ENCODE data around the gene SCNN1A.

The SCNN1A gene

DNA sequence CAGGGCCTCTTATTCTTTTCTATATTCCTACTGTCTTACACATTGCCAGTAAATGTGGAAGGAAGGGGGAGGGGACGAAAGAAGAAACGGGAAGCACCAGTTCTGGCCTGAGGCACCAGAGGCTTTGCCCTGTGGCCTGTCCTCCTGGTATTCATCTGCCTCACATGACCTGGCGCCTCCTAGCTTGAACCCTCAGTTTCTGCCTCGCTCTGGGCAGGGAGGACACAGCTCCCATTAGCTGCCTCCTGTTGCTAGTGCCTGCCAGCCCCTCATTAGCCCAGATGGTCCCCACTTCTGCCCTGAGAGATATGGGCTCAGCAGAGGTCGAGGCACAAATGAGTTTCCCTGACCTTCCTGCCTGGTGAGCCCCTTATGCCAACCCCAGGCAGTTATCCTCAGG lies 67.8 kb downstream of the SCNN1A start:
- Histone ChIP-seq H3K4me3 (ENCODE audit: insufficient read depth, low read depth, low read length, poor library complexity, severe bottlenecking) (no peak overlapping the region), H3K4me1 (ENCODE audit: control insufficient read depth, insufficient read depth, low read length, poor library complexity, severe bottlenecking) (peaks cover 9% of the 10 kb centered on the region), H3K27me3 (replicated peaks; ENCODE audit: control insufficient read depth, insufficient read depth, low read length, poor library complexity, severe bottlenecking) (peaks cover 16% of the 10 kb centered on the region), H3K27ac (ENCODE audit: insufficient read depth, low read length, poor library complexity, severe bottlenecking) (no peak overlapping the region), H3K9me3 (ENCODE audit: control insufficient read depth, low read length) (no peaks in the 10 kb centered on the region), H3K36me3 (ENCODE audit: control insufficient read depth, insufficient read depth, low read length) (no peaks in the 10 kb centered on the region)
- no peak for DNase-seq

GRCh38 chr12:6306599-6307220 lies 68.7 kb downstream of the SCNN1A start:
- Histone ChIP-seq H3K4me1 (ENCODE audit: control insufficient read depth, insufficient read depth, low read length, poor library complexity, severe bottlenecking) (peaks cover 9% of the 10 kb centered on the region), H3K36me3 (ENCODE audit: control insufficient read depth, insufficient read depth, low read length) (no peaks in the 10 kb centered on the region), H3K27me3 (replicated peaks; ENCODE audit: control insufficient read depth, insufficient read depth, low read length, poor library complexity, severe bottlenecking) (peaks cover 16% of the 10 kb centered on the region), H3K27ac (ENCODE audit: insufficient read depth, low read length, poor library complexity, severe bottlenecking) (no peak overlapping the region), H3K4me3 (ENCODE audit: insufficient read depth, low read depth, low read length, poor library complexity, severe bottlenecking) (no peak overlapping the region), H3K9me3 (ENCODE audit: control insufficient read depth, low read length) (no peaks in the 10 kb centered on the region)
- no peak for DNase-seq

GRCh38 chr12:6306151-6306550 lies 69.2 kb downstream of the SCNN1A start:
- H3K27ac ChIP-seq (ENCODE audit: insufficient read depth, low read length, poor library complexity, severe bottlenecking): no peak overlapping the region
- H3K36me3 ChIP-seq (ENCODE audit: control insufficient read depth, insufficient read depth, low read length): no peaks in the 10 kb centered on the region
- H3K27me3 ChIP-seq (replicated peaks; ENCODE audit: control insufficient read depth, insufficient read depth, low read length, poor library complexity, severe bottlenecking): peaks cover 14% of the 10 kb centered on the region
- no peak for DNase-seq
- peaks cover 9% of the 10 kb centered on the region for H3K4me1 ChIP-seq (ENCODE audit: control insufficient read depth, insufficient read depth, low read length, poor library complexity, severe bottlenecking)
- H3K4me3 ChIP-seq (ENCODE audit: insufficient read depth, low read depth, low read length, poor library complexity, severe bottlenecking): no peak overlapping the region
- no peaks in the 10 kb centered on the region for H3K9me3 ChIP-seq (ENCODE audit: control insufficient read depth, low read length)

GRCh38 chr12:6303071-6303470 lies 72.3 kb downstream of the SCNN1A start:
- Histone ChIP-seq H3K9me3 (ENCODE audit: control insufficient read depth, low read length) (no peaks in the 10 kb centered on the region), H3K27ac (ENCODE audit: insufficient read depth, low read length, poor library complexity, severe bottlenecking) (no peak overlapping the region), H3K4me1 (ENCODE audit: control insufficient read depth, insufficient read depth, low read length, poor library complexity, severe bottlenecking) (no peaks in the 10 kb centered on the region), H3K4me3 (ENCODE audit: insufficient read depth, low read depth, low read length, poor library complexity, severe bottlenecking) (no peak overlapping the region), H3K27me3 (replicated peaks; ENCODE audit: control insufficient read depth, insufficient read depth, low read length, poor library complexity, severe bottlenecking) (no peaks in the 10 kb centered on the region), H3K36me3 (ENCODE audit: control insufficient read depth, insufficient read depth, low read length) (no peaks in the 10 kb centered on the region)
- no peak for DNase-seq

- Histone ChIP-seq H3K27ac (ENCODE audit: insufficient read depth, low read length, poor library complexity, severe bottlenecking) (no peak overlapping the region), H3K4me1 (ENCODE audit: control insufficient read depth, insufficient read depth, low read length, poor library complexity, severe bottlenecking) (no peaks in the 10 kb centered on the region), H3K9me3 (ENCODE audit: control insufficient read depth, low read length) (no peaks in the 10 kb centered on the region), H3K27me3 (replicated peaks; ENCODE audit: control insufficient read depth, insufficient read depth, low read length, poor library complexity, severe bottlenecking) (no peaks in the 10 kb centered on the region), H3K36me3 (ENCODE audit: control insufficient read depth, insufficient read depth, low read length) (no peaks in the 10 kb centered on the region), H3K4me3 (ENCODE audit: insufficient read depth, low read depth, low read length, poor library complexity, severe bottlenecking) (no peak overlapping the region)
- no peak for DNase-seq
Observed at GRCh38 chr12:6302621-6303020, 72.7 kb downstream of the SCNN1A start.

DNA sequence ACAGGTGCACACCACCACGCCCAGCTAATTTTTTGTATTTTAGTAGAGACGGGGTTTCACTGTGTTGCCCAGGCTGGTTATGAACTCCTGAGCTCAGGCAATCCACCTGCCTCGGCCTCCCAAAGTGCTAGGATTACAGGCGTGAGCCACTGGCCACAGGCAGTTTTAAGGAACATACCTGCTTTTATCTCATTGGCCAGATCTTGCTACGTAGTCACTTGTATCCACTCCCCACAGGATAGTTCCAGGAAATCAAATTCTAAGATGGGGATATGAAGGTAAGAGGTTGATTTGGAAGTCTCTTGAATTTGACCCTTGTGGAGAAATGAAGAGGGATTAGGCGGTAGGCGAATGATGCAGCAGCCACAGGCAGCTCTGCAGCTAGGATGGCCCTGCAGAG lies 73.6 kb downstream of the SCNN1A start:
- Histone ChIP-seq H3K27ac (ENCODE audit: insufficient read depth, low read length, poor library complexity, severe bottlenecking) (no peak overlapping the region), H3K4me3 (ENCODE audit: insufficient read depth, low read depth, low read length, poor library complexity, severe bottlenecking) (no peak overlapping the region), H3K27me3 (replicated peaks; ENCODE audit: control insufficient read depth, insufficient read depth, low read length, poor library complexity, severe bottlenecking) (no peaks in the 10 kb centered on the region), H3K36me3 (ENCODE audit: control insufficient read depth, insufficient read depth, low read length) (no peaks in the 10 kb centered on the region), H3K4me1 (ENCODE audit: control insufficient read depth, insufficient read depth, low read length, poor library complexity, severe bottlenecking) (no peaks in the 10 kb centered on the region), H3K9me3 (ENCODE audit: control insufficient read depth, low read length) (no peaks in the 10 kb centered on the region)
- no peak for DNase-seq

- Histone ChIP-seq H3K27ac (ENCODE audit: insufficient read depth, low read length, poor library complexity, severe bottlenecking) (no peak overlapping the region), H3K36me3 (ENCODE audit: control insufficient read depth, insufficient read depth, low read length) (no peaks in the 10 kb centered on the region), H3K4me3 (ENCODE audit: insufficient read depth, low read depth, low read length, poor library complexity, severe bottlenecking) (no peak overlapping the region), H3K4me1 (ENCODE audit: control insufficient read depth, insufficient read depth, low read length, poor library complexity, severe bottlenecking) (peaks cover 2% of the 10 kb centered on the region), H3K9me3 (ENCODE audit: control insufficient read depth, low read length) (no peaks in the 10 kb centered on the region), H3K27me3 (replicated peaks; ENCODE audit: control insufficient read depth, insufficient read depth, low read length, poor library complexity, severe bottlenecking) (no peaks in the 10 kb centered on the region)
- DNase-seq: no peak
Observed at GRCh38 chr12:6297170-6297569, 78.2 kb downstream of the SCNN1A start.
